COR-L47 (cell line): ENCODE results near the gene TNRC6C.
"Not testable (repeated sequence)": the region's sequence is repeated elsewhere in the genome, so short reads cannot be mapped to it uniquely, and the experiment has no call there.

Experiments used
- DNase-seq: peaks from one replicate; lab custom pipeline; 2025; lab: John Stamatoyannopoulos, UW

The TNRC6C gene

DNA sequence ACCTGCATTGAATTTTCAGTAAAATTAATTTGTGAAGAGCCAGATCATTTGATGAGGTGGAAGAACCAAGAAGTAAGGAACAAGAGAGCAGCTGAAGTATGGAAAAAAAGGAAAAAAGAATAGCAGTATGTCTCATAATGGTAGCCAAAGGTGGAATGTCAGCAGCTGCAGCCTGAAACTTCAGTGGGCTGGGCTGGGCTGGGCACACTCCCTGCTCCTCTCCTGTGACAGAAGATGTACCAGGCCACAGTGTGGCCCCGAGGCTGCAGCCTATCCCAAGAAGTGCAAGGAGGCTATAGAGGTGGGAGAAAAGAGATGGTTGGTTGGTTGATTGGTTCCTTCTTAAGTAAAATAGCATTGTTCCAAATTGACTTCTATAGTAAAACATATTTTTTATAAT is 84.5 kb downstream of the TNRC6C start:
- DNase-seq: no peak

DNA sequence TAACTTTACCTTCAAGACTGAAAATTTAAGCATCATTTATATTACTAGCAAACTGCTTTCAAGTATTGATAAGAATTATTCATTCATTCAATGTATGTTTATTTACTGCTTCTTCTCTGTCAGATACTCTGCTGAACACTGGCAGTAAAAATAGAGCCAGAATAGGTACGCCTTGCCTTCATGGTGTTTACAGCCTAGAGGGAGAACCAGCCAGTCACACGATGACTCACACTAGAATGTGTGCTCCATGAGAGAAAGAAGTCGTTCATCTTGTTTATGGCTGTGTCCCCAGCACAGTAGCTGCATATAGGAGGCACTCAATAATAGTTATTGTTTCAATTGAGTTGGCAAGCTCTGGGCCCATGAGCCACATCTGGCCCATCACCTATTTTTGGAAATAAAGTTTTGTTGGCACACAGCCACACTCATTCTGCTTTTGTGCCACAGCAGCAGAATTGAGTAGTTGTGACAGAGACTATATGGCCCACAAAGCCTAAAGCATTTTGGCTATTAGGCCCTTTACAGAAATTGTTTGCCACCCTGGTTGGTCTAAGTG is 85.9 kb downstream of the TNRC6C start:
- no peak for DNase-seq

DNA sequence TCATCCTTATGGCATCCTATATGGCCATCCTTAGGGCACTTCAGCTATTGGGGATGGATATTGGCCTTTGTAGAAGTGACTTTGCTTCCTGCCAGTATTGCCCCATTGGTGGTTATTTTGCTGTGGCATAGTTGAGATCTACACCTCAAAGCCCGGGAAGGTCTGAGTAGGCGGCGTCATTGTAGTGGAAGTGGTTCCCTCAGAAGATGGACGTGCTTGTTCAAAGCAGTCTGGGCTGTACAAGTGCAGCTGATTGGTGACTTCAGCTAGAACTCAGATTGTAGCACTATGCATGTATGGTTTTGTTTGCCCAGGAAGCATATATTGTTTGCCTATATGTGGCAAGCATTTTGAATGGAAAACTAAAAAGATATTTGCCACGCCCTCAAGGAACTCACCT is 86.8 kb downstream of the TNRC6C start:
- no peak for DNase-seq

DNA sequence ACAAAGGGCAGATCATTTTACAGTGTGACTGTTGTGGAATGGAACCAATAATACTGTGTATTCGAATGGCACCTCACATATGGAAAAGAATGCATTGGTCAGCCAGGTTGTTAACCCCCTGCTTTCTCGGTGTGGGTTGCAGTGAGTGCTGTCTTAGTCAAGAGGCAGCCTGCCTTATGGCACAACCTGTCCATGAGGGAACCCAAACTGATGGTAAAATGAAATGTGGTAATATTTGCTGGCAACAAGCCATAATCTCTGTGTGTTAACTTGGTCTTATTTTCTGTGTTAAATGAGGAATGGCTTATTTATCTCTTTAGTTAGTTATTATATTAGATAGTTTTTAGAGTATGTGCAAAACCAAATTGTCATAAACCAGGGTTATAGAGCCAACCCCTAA is 88.4 kb downstream of the TNRC6C start:
- no peak for DNase-seq

DNA sequence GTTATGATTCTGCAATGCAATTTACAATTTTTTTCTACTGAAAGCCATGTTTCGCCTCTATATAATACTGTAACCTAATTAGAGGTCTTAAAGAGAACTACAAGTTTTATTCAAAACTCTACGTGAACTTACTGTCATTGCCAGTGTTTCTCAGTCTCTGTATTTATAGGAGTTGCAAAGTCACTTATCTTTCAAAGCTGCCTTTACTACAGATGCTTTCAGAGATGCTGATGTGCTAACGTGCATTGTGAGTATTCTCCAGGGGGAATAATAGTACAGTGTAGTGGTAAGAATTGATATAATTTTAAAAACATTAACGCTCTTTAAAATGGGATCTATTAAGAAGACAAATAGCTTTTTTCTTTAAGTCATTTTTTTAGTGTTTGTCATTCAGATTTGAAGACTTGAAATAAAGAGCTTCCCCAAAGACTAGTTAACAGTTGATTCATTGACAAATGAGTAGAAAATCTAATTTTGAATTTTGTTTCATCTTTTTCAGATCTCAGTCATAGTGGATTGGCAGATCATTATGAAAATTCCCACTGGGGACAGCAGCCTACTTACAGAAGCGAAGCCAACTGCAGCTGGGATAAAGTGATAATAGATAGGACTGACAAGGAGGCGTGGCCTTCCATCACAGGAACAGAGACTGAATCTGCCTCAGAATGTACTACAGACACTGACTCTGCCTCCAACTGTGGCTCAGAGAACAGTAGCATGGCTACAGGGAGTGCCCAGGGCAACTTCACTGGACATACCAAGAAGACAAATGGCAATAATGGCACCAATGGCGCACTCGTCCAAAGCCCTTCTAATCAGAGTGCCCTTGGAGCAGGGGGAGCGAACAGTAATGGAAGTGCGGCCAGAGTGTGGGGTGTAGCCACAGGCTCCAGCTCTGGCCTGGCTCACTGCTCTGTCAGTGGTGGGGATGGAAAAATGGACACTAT is 90.1 kb downstream of the TNRC6C start:
- DNase-seq: no peak

DNA sequence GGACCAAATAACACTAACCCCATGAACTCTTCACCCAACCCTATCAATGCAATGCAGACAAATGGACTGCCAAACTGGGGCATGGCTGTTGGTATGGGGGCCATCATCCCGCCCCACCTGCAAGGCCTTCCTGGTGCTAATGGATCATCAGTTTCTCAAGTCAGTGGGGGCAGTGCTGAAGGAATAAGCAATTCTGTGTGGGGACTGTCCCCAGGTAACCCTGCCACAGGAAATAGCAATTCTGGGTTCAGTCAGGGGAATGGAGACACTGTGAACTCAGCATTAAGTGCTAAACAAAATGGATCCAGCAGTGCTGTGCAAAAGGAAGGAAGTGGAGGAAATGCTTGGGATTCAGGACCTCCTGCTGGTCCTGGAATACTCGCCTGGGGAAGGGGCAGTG is 91.1 kb downstream of the TNRC6C start:
- DNase-seq: no peak

DNA sequence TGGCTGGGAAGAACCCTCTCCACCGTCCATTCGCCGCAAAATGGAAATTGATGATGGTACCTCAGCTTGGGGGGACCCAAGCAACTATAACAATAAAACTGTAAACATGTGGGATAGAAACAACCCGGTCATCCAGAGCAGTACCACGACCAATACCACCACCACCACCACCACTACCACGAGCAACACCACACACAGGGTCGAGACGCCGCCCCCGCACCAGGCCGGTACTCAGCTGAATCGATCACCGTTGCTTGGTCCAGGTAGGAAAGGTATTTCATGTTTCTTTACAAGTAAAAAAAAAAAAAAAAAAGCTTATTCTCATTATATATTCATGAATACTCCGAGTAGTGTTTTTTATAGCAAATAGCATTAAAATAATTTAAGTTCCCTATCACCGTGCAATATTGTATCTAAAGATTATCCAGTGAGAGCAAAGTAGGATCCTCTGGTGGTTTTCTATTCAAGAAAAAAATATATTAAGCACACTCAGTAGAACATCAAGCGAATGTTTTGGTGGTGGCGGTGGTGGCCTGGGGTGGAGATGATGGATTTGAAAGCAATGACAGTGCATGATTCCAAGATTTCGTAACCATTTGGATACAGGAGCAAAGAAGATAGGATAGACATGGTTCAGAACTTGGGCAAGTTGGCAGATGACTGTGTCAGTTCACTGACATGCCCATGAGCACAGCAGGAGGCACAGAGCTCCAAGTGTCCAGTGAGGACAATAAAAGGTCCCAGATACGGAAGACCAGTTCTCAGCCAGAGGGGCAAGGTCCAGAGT is 92.9 kb downstream of the TNRC6C start:
- DNase-seq: no peak

DNA sequence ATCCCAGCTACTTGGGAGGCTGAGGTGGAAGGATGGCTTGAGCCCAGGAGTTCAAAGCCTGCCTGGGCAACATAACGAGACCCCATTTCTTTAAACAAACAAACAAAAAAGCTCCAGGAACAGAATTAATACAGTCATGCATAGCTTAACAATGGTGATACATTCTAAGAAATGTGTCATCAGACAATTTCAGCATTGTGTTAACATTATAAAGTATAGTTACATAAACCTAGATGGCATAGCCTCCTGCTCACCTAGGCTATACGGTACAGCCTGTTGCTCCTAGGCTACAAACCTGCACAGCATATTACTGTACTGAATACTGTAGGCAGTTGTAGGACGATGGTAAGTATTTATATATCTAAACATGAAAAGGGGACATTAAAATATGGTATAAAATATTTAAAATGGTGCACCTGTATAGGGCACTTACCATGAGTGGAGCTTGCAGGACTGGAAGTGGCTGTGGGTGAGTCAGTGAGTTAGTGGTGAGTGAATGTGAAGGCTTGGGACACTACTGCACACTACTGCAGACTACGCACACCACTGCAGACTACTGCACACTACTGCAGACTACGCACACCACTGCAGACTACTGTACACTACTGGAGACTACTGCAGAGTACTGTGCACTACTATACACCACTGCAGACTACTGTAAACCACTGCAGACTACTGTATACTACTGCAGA is 95.4 kb downstream of the TNRC6C start:
- no peak for DNase-seq

DNA sequence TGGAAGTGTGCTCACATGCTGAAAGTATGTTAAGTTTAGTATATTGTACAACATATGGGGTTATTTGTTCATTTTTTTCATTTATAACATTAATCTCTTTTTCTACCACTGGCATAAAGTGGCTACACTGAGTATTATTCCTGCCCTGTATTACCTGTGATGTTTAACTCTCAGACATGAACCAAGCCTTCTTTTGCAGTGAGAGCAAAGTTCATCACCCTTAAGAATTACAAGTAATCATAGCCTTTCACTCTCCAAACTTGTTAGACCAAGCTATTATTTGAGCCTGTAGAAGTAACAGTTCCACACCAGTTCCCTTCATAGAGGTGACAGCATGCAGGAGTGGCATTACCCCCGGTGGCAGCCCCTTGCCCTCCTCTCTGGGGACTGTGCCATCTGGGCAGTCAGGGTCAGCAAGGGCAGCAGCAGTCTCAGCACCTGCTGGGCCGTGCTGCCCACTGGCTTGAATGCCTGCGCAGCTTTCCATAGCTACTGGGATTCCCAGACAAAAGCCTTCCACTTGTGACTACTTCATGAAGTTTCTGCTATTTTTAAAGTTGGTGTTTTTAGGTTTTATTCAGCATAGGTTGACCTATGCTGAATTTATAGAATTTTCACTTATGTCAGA is 98.7 kb downstream of the TNRC6C start:
- no peak for DNase-seq

DNA sequence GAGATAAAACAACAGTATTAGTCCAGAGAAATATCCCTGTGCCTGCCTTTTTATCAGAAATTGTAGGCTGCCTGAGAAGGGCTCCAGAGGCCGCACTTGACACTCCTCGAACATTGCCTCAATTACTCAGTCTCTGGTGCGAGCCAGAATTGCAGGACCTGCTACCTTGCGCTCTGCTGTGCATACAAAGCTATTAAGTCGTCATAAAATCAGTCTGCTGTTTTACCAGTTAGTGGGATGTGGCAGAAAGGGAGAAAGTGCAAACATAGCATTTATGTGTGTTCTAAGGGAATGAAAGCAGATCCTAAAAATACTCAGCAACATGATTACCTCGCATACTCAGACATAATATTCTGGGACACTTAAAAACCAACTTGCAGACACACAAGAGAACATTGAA is 99.5 kb downstream of the TNRC6C start:
- DNase-seq: no peak

DNA sequence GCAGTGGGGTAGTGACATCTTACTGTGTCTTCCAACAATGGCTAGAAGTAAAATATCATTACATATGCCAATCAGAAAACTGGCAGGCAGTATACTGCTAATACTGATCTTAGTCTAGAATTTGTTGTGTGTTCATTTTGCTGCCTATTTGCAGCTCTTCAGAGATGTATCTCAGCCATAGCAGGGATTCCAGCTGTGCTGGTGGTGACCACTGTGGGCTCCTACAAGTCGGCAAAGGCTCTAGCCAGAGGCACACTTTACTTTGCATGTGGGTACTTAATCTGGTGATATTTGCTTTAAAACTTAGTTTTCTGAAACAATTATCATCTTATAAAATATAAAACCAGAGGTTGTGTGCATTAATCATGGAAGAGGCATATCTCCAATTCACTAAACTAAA is 100.1 kb downstream of the TNRC6C start:
- no peak for DNase-seq

DNA sequence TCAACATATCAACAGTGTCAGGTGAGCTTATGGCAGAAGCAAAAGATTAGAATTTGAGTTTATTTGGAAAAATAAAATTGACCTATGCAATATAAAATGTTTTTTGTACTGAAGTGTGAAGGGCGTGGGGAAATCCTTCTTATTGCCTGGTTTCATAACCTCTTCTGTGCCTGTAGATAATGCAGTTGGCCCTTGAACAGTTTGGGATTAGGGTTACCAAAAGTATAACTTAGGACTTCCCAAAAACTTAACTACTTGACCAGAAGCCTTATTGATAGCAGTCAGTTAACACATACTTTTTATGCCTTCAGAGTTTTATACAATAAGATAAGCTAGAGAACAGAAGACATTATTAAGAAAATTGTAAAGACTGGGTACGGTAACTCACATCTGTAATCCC is 104.1 kb downstream of the TNRC6C start:
- DNase-seq: no peak

DNA sequence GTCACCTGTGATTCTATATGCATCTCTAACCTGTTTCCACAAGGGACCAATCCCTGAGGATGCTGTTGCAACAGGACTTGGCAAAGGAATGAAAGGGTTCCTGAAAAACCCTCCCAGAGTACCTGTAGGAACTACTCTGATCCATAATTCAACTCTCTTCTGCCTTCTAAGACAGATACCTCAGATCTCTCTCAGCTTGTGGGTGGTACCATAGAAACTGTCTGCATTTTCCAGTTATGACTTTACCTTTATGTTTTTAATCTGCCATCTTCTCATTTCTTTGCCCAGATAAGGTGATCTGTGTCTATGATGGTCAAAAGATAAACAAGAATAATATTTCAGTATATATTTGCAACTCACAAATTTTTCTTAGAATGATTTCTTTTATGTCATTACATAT is 105.0 kb downstream of the TNRC6C start:
- no peak for DNase-seq

DNA sequence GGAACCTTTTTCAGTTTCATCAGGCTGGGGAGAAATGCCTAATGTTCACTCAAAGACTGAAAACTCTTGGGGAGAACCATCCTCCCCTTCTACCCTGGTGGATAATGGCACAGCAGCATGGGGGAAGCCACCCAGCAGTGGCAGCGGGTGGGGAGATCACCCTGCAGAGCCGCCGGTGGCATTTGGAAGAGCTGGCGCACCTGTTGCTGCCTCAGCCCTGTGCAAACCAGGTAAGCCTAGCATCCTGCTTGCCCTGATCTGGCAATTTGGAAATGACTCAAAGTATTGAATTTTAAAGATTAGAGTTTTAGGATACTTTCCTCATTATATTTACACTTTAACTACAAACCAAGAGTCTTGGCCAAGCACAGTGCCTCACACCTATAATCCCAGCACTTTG is 106.2 kb downstream of the TNRC6C start:
- DNase-seq: no peak

DNA sequence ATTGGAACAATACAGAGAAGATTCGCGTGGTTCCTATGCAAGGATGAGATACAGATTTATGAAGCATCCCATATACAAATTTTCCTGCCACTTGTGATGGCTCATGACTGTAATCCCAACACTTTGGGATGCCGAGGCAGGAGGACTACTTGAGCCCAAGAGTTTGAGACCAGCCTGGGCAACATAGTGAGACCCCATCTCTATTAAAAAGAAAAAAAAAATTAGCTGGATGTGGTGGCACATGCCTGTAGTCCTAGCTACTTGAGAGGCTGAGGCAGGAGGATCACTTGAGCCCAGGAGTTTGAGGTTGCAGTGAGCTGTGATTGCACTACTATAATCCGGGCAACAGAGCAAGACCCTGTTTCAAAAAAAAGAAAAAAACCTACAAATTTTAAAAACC is 108.5 kb downstream of the TNRC6C start:
- not testable (repeated sequence) for DNase-seq

DNA sequence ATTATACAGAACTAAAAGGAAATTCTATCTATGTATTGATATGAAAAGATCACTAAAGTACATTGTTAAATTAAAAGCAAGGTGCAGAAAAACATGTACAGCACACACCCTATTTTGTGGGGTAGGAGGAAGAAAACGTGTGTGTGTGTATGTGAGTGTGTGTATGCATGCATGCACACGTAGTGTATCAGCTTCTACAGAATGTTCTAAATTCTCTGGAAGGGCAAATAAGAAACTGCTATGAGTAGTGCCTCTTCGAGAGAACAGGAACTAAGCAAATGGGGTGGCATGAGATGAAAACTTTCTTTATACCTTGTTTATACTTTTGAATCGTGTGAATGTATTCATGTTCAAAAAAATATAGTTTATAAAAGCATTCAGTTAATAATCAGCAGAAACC is 111.2 kb downstream of the TNRC6C start:
- no peak for DNase-seq

DNA sequence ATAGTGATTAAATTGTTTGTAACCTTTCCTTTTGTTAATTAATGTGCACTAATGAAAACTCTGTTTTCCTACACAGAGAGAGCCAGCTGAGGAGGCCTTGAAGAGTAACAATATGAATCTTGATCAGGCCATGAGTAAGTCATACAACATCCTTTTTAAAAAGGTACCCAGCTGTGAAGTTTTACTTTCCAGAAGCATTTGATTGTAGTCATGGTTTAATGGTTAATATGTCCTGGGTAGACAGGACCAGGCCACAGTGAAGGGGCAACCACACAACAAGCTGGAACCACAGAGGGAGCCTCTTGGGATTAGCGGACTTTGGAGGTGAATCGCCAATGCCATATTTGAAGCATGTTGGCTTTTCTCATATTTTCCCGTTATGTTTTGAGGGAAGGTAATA is 114.5 kb downstream of the TNRC6C start:
- DNase-seq: no peak

DNA sequence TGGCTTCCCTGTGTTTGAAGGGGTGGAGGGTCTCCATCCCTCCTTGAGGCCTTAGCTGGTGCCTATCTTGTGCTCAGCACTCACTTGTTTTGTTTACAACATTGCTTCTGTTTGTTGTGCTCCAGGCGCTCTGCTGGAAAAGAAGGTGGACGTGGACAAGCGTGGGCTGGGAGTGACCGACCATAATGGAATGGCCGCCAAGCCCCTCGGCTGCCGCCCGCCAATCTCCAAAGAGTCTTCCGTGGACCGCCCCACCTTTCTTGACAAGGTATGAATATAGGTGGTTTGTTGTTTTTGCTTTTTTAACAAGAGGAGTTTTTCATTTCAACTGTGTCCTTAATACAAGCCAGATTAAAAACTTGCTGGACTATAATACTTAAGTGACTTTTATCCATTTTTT is 116.5 kb downstream of the TNRC6C start:
- DNase-seq: no peak

DNA sequence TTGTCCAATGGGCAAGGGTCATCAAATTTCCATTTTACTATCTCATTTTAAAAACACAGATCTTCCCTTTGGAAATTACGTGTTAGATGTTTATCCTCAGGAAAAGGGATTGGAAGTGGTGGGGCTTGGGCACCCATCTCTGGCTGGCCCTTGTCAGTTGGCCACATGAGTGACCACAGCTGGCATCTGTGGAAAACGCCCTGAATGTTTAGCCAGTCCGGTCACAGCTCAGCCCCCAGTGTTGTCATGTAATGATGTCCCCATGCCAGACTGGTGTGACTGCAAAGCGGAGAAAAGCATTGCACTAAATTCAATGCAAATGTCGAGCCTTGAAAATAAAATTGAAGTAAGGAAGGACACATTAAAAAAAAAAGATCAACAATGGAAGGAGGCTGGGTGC is 117.0 kb downstream of the TNRC6C start:
- no peak for DNase-seq

DNA sequence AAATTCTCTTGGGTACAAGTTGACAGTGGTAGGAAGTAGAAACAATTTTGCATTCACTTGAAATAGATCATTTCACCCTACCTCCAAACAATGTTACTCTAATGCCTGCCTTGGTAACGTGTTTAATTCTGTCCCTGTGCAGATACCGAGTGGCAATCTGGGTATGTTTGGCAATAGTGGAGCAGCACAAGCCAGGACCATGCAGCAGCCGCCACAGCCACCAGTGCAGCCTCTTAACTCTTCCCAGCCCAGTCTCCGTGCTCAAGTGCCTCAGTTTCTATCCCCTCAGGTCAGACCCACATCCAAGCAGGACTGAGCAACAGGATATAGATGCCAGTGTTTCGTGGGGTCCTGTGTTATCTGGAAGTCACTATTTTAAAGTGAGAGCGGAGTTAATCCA is 120.8 kb downstream of the TNRC6C start:
- DNase-seq: no peak

DNA sequence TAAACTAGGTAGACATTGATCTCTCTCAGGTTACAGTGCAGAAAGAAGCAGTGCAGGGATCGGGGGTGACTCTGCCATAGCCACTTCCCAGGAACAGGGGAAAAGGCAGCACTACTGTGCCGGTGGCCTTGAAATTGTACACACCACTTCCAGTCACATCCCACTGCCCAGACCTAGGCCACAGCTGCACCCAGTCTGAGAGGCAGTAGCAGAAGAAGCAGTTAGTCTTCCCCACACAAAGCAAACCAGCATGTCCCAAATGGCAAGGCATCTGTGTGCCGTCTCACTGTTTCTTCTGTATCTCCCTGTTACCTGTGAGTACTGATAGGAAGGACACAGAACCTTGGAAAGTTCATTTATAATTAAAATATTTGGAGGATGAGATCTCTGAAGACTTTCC is 123.0 kb downstream of the TNRC6C start:
- no peak for DNase-seq

DNA sequence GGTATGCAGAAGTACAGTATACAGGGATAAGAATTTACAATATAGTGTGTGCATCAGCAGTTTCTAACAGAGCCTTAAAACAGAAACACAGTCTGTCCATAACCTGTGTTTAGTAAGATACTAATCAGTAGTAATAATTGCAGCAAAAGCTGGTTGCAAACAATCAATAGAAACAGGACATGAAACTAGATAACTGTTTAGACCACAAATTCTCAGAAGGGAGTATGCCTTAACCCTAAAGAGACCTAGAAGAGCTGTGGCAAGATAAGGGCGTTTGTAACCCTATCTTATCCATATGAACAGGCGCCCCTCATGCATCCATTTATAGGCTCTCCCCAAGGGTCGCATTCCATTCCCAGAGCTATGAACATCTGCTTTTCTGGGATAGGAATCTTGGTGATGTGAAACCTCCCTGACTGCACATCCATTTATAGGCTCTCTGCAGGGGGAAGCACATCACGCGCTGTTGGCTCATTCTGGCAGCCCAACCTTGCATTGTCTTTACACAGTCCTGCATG is 123.9 kb downstream of the TNRC6C start:
- not testable (repeated sequence) for DNase-seq
